Endothelial cell of umbilical vein (primary cell): ENCODE results near the gene STK17B. TPM values are rescaled to one million over a fixed set of nuclear protein-coding genes. Genes with fewer than 3 reads are reported as not detected.
"Not testable (repeated sequence)": the region's sequence is repeated elsewhere in the genome, so short reads cannot be mapped to it uniquely, and the experiment has no call there.

ENCODE experiments used
- BruUV-seq: library from RNA; stranded (reverse); fragments of 400-500 nt; replicated peaks from 2 replicates; lab custom pipeline; 2021; lab: Mats Ljungman, UMichigan
- CTCF ChIA-PET: fragments of 300-600, 350-600 bp; sonication (Branson Sonifier 250); formaldehyde crosslinking; loops from one replicate; lab custom pipeline; 2021; ENCODE audit warnings: antibody characterized with exemption, inconsistent platforms; lab: Charles Lee
- POLR2A ChIA-PET: fragments of 300-600, 350-600 bp; sonication (Branson Sonifier 250); formaldehyde crosslinking; loops from one replicate; lab custom pipeline; 2021; ENCODE audit warnings: antibody characterized with exemption, inconsistent platforms; lab: Charles Lee
- DNase-seq: peaks from one replicate; pipeline ENCODE4 v3.0.0-alpha.2; 2011; ENCODE audit warnings: low read depth, low spot score
- FAIRE-seq: peaks from 2 replicates; lab custom pipeline; 2011; peaks lifted over from hg19 to GRCh38; lab: Jason Lieb, UNC
- H2AFZ ChIP-seq: 2 replicates; pipeline ENCODE4 v1.6.0; 2012; ENCODE audit warnings: low read depth, low read length, control low read depth, inconsistent platforms
- H3K27ac ChIP-seq: 2 replicates; pipeline ENCODE4 v1.5.1; 2011; ENCODE audit warnings: low read depth, mild to moderate bottlenecking, control low read depth, low read length, moderate library complexity; ENCODE audit not compliant: insufficient read depth
- H3K27me3 ChIP-seq, 2 experiments: 2 replicates each; pipeline versions ENCODE4 v1.6.0 to v1.6.1; 2011; ENCODE audit warnings: low read length in 2 of 2, mixed read lengths in 1 of 2; ENCODE audit not compliant: control insufficient read depth in 2 of 2, insufficient read depth in 2 of 2
- H3K36me3 ChIP-seq, 2 experiments: 2 replicates in 1 of 2; 3 replicates in 1 of 2; pipeline ENCODE4 v1.5.1; 2011; ENCODE audit warnings: low read length in 2 of 2, mild to moderate bottlenecking in 1 of 2, moderate library complexity in 1 of 2; ENCODE audit not compliant: control insufficient read depth in 2 of 2, insufficient read depth in 2 of 2; ENCODE audit errors: extremely low read depth in 1 of 2
- H3K4me1 ChIP-seq: 3 replicates; pipeline ENCODE4 v1.5.1; 2011; ENCODE audit warnings: mild to moderate bottlenecking, low read length; ENCODE audit not compliant: control insufficient read depth, insufficient read depth; ENCODE audit errors: extremely low read depth
- H3K4me2 ChIP-seq: 2 replicates; pipeline ENCODE4 v1.6.1; 2011; ENCODE audit warnings: low read length, control low read depth, mixed read lengths; ENCODE audit not compliant: insufficient read depth
- H3K4me3 ChIP-seq, 3 experiments: fragments of 200-600 bp in 1 of 3; sonication (generic), shearing (Covaris generic) in 1 of 3; replicated peaks in 1 of 3; 2 replicates each; pipeline ENCODE4 v1.5.1; 2011 to 2016; ENCODE audit warnings: control low read depth in 3 of 3, low read length in 3 of 3, mild to moderate bottlenecking in 2 of 3, inconsistent platforms in 1 of 3, low read depth in 1 of 3, moderate library complexity in 1 of 3; ENCODE audit not compliant: insufficient read depth in 1 of 3
- H3K79me2 ChIP-seq: 2 replicates; pipeline ENCODE4 v1.6.0; 2012; ENCODE audit warnings: low read length, inconsistent platforms; ENCODE audit not compliant: control insufficient read depth, insufficient read depth
- H3K9ac ChIP-seq: replicated peaks from 2 replicates; pipeline ENCODE3; 2011; ENCODE audit warnings: low read length, control low read depth; ENCODE audit not compliant: insufficient read depth; ENCODE audit errors: extremely low read depth
- H3K9me1 ChIP-seq: replicated peaks from 3 replicates; pipeline ENCODE4 v1.6.0; 2011; ENCODE audit warnings: mild to moderate bottlenecking, low read length; ENCODE audit not compliant: control insufficient read depth, insufficient read depth; ENCODE audit errors: extremely low read depth
- H3K9me3 ChIP-seq: replicated peaks from 2 replicates; pipeline ENCODE4 v1.5.1; 2012; ENCODE audit warnings: low read length, inconsistent platforms; ENCODE audit not compliant: control insufficient read depth, insufficient read depth
- H4K20me1 ChIP-seq: replicated peaks from 2 replicates; pipeline ENCODE3; 2011; ENCODE audit warnings: mild to moderate bottlenecking, low read length; ENCODE audit not compliant: control insufficient read depth, insufficient read depth; ENCODE audit errors: extremely low read depth
- MAX ChIP-seq: IDR thresholded peaks from 2 replicates; pipeline ENCODE4 v1.6.1; 2011; ENCODE audit not compliant: insufficient read depth, insufficient read length
- dilution Hi-C: fragments of 300-500 bp; cut with MboI; formaldehyde crosslinking; loops from one replicate; pipeline ENCODE4 v1.15.0; 2019; ENCODE audit warnings: low sequenced_read_pairs; ENCODE audit not compliant: extremely low pct_ligation_motif_present
- intact Hi-C: fragments of 100-400 bp; cut with micrococcal nuclease; formaldehyde crosslinking; loops from one replicate; pipeline ENCODE4 v1.10.0; 2022
- polyA plus RNA-seq, 4 experiments: library from polyadenylated mRNA; depleted of rRNA in 3 of 4; stranded (reverse) in 3 of 4; unstranded in 1 of 4; fragments of >200 nt; gene quantifications; 2 replicates each; pipeline versions ENCODE4 v1.2.1 to v1.2.3, GENCODE V29; 2011 to 2012; ENCODE audit warnings: missing spikeins in 1 of 4
- total RNA-seq: library from RNA; stranded (reverse); gene quantifications from 2 replicates; pipeline ENCODE4 v1.2.3, GENCODE V29; 2021

Gene STK17B
- total and polyA plus RNA-seq, 2 donors (not counting 3 experiments of a cell fraction or from before 2014, with no cell fraction given), result 2.5 to 16.6 TPM

- no peak overlapping the region for H3K9ac ChIP-seq
- no peaks in the 10 kb centered on the region for H3K36me3 ChIP-seq
- H4K20me1 ChIP-seq, result no peaks in the 10 kb centered on the region
- intact Hi-C loops, result no loop called here
- no peaks in the 10 kb centered on the region for H3K79me2 ChIP-seq
- dilution Hi-C loops, result no loop called here
- no peak for FAIRE-seq
- no peak overlapping the region for H2AFZ ChIP-seq
- no peak for DNase-seq
- ChIA-PET POLR2A (no interaction called here), CTCF (no interaction called here)
- H3K27ac ChIP-seq, result no peak overlapping the region
- no peaks in the 10 kb centered on the region for H3K9me1 ChIP-seq
- H3K4me1 ChIP-seq, result peaks cover 6% of the 10 kb centered on the region
- no peak overlapping the region for H3K4me2 ChIP-seq
- no TSS peak for BruUV-seq
- no peak for TF ChIP-seq MAX
- H3K4me3 ChIP-seq, result no peak overlapping the region
- peaks cover 0 to 2% of the 10 kb centered on the region in 2 experiments for H3K27me3 ChIP-seq
- H3K9me3 ChIP-seq, result no peaks in the 10 kb centered on the region
Observed at GRCh38 chr2:196096264-196096663, 75.1 kb downstream of the STK17B start.

- H3K9me1 ChIP-seq, H3K27ac ChIP-seq, H4K20me1 ChIP-seq, H3K4me2 ChIP-seq, BruUV-seq, H3K4me1 ChIP-seq, H3K9me3 ChIP-seq, H3K9ac ChIP-seq, H3K36me3 ChIP-seq, H2AFZ ChIP-seq, FAIRE-seq, DNase-seq, H3K79me2 ChIP-seq, POLR2A ChIA-PET, intact Hi-C loops, H3K4me3 ChIP-seq, dilution Hi-C loops, H3K27me3 ChIP-seq: not testable (repeated sequence)
- CTCF ChIA-PET, result interaction anchor here (2.2 kb wide), 1 partner anchor 12 kb away, joined by 4 read pairs; no protein-coding TSS in a partner anchor
Observed at GRCh38 chr2:196089448-196089847, 81.9 kb downstream of the STK17B start.
